Stimulated activated CD8-positive, alpha-beta memory T cell treated with anti-CD3 and anti-CD28 coated beads, Interleukin-7, amount 100 ng/mL, for 24 hours (primary cell): ENCODE data around the gene ENHO.
"Not testable (repeated sequence)": the region's sequence is repeated elsewhere in the genome, so short reads cannot be mapped to it uniquely, and the experiment has no call there.

Source experiments
- DNase-seq: peaks from one replicate; pipeline ENCODE4 v3.0.0-alpha.2; 2020; ENCODE audit warnings: low read depth

Gene ENHO

DNA sequence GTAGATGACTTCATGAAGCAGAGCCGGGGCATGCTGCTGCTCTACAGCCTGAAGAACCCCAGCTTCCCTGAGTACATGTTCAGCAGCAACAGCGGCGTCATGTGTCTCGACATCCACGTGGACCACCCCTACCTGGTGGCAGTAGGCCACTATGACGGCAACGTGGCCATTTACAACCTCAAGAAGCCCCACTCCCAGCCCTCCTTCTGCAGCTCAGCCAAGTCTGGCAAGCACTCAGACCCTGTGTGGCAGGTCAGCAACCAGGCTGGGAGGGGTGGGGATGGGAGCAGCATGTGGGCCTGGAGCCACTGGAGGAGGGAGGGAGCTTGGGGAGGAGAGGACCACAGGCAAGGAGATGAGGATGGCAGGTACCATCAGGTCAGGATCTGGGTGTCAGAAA is 16.2 kb downstream of the ENHO start:
- DNase-seq, result no peak

DNA sequence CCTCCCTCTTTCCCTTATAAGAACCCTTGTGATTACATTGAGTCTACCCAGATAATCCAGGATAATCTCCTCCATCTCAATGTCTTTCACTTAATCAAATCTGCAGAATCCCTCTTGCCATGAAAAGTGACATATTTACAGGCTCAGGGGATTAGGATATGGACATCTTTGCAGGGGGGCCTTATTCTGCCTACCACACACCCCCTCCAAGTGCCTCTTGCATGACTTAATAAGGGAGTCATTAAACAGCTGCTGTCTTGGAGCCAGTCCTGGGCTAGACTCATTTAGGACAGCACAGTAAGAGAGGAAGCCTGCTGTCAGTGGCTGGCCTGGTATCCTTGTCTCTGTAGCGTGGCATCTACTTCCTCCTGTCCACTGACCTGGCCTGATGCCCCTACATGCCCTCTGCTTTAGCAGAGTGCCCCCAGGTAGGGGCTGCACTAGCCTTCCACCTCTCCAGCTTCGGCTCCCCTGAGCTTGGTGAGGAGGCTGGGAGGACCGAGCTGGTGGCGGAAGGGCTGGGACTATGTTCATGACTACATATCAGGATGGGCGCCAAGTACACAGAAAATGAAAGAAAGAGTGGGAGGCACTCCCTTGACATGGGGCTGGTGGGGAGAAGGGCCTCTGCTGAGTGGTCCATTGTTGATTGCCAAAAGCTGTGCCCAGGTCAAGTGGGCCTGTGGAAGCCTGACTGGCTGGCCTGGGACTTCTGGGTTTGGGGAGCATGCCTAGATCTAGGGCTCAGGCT is 17.2 kb downstream of the ENHO start:
- DNase-seq, result no peak

DNA sequence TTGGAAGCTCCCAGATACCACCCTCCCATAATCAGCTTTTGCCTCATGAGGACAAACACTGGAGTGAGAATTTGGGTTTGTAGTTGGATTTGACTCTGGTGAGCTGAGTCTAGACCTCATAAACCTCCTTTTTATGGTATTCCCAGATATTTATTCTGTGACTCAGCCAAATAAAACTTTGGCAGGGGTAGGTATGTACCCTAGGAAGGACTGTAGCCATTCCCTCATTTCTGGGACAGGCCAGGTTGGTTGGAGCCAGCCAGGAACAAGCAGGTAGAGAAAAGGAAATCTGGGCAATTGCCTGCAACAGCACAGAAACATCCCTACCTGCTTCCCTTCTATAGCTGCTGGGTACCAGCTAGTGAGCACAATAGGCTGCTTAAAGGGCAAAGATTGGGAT is 19.4 kb downstream of the ENHO start:
- DNase-seq, result no peak

DNA sequence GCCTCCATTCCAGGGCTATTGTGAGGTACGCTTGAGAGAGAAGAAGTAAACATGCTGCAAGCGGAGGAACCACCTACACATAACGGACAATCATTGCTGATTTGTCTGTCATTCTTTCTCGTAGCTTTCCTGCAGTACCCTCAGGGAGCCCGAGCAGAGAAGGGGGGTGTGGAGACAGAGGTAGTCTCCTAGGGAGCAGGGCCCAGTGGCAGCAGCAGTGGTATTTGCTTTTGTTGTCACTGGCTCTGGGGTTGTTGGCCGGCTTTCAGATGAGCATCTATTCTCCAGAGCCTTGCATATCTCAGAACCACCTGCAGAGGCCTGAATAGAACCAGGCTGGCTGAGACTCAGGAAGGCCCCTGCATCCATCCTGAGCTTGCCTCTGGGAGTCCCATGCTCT is 19.9 kb downstream of the ENHO start:
- DNase-seq, result no peak

DNA sequence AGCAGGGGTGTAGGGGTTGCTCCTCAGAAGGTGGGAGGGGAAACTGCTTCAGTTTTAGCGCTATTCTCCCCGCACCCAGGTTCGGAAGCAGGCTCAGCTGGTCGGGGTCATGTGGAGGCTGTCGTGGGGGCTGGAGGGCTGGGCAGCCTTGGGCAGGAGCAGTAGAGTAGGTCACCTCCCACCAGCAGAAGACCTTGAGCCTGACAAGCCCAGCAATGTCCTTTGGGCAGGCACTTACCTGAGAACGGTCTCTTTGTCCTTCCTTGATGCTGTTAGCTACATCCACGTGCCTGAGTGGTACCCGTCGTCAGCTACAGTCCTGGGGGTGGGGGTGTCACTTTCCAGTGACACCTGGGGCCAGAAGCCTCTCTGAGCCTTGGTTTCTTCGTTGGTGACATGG is 20.3 kb downstream of the ENHO start:
- DNase-seq, result no peak

DNA sequence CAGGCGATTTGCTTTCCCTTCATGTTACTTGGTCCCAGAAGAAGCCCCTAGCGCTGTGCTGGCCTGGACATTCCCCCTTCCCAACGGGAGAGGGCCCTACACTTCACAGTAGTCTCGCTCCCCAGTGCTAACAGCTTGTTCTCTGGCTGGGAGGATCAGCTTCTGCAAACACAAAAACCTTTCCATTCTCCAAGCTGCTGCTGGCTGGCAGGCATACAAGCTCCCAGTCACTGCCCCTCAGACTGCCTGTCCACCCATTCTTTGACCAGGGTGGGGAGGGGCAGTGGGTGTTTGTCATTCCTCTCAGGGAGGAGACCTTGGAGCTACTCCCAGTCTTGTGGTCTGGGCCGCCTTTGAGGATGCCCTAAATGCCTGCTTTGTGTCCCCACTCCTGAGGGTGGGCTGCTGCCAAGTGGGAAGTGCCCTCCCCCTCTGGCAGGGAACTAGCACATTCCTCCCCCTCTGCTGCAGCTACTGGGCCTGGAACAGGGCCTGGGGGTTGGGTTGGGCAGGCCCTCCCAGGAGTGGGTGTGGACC is 20.8 kb downstream of the ENHO start:
- DNase-seq, result no peak

DNA sequence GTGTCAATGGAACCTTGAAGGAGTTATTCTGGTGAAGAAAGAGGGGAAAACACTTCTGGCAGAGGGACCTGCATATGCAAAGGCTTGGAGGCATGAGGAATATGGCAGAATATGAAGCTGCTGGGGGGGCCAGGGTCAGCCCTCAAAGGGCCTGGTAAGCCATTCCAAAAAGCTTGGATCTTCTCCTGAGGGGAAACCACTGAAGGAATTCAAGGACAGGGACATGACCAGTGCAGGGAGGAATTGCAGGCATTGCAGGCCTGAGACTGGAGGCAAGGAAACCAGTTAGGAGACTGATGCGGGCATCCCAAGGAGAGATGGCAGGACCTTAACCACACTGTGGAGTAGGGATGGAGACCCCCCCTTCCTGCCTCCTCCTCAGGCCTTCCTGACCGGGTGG is 21.4 kb downstream of the ENHO start:
- no peak for DNase-seq

DNA sequence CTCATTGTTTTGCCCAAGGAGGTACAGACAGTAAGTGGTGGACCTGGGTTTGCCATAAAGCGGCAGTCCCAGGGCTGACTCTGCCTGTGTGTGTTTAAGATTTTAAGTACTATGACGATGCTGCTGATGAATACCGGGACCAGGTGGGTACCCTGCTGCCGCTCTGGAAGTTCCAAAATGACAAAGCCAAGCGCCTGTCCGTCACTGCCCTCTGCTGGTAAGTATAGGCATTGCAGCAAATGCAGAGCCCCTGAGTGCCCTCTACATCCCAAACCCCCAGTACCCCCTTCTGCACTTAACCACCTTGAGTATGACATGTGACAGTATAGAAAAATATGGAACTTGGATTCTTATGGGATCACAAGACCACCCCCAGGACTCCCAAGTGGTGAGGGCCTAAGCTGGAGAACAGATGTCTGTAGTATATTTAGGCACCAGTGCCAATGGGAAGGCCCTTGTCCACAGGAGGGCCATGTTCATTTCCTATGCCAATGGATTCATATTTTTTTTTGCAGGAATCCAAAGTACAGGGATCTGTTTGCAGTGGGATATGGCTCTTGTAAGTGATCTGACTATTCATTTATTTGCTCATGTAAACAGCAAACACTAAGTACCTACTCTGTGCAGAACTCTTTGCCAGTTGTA is 22.0 kb downstream of the ENHO start:
- peak; percentile 70 for DNase-seq

DNA sequence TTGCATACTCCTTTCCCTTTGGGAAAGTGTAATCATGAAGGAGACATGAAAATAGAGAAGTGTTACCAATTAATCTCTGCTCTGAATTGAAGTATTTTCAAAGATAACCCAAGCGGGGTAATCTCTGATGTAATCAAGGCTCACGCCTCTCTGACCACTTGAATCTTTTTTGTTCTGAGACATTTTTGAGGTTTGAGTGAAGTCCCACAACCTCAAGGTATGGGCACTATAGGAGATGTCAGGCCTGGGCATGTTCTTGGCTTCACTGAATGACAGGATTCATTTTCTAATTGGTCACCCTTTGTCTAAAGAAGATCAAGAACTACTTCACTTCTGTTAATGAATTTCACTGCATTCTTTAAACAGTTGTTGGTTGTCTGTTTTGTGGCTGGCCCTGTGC is 23.7 kb downstream of the ENHO start:
- no peak for DNase-seq

DNA sequence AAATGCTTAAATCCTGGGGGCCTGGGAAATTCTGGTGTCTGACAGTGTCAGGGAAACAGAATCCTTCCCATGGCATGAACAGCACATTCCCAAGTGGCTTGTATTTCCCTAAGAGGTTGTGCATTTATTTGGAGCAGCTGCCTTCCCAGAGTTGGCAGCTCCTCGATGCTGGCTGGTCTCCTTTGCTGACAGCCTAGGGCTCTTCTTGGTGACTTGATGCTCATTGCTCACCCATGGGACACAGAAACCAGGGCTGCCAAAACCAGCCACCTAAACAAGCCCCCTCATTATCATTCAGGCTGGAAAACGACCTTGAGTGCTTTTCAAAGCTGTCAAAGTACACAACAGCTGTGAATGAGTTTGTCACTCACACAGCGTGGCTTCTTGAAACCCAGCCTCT is 24.2 kb downstream of the ENHO start:
- no peak for DNase-seq

DNA sequence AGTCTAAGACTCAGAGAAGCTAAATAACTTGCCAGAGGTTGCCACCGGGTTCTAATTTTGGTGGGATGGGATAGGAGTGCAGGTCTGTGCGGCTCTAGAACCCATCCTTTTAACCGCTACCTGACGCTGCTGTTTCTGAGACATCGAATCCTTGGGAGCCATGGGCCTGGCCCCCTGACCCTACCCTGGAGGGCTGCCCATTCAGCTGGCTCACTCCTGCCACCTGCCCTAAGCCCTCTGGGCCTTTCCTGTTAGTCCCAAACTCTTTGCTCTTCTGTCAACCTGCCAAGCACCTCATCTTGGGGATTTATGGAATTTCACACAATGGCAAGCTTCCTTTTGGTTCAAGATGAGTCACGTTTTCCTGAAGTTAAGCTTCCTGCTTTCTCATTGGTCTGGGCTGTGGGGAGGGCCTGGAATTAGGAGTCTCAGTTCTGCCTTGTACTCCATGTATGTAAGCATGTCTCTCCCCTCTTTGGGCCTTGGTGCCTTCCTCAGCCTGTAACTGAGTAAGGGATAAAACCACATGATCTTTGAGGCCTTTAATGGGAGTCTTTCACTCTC is 26.6 kb downstream of the ENHO start:
- DNase-seq, result no peak

DNA sequence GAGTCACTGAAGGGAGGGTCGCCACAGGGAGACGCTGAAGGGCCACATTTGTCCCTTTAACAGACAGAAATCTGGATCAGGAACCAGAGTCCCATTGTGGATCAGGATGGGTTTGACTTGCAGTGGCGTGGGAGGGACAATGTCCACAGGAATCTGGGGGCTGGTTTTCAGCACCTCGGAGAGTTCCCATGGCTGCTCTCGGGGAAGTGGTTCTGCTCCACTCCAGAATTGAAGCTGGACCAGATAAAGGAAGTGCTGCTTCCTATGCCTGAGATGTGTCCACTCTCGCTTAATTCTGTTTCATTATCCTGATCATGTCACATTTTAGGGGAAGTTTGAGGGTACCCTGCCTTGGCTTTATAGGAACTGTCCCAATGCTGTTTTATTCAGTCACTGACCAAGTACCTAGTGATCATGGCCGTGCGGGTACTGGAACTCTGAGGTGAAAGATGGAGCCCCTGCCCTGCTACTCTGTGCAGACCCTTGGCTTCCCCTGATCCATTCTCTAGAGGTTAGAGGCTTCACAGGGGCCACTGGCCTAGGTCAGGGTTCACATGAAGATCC is 28.7 kb downstream of the ENHO start:
- no peak for DNase-seq

DNA sequence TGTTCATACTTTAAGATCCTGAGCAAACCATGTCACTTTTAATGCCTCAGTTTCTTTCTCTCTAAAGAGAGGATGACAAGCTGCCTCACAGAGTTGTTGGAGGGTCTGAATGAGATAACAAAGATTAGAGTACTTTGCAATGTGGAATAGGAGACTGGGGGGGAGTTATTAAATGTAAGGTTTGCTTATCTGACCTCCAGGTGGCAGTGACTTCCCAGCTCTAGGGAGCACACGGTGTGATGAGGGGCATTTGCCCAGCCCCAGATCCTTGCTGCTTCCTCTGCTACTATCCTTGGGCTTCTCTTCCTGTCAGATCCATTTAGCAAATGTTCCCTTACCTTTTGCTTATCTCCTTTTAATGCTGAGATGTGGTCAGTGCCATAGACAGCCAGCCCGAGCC is 30.7 kb downstream of the ENHO start:
- no peak for DNase-seq

DNA sequence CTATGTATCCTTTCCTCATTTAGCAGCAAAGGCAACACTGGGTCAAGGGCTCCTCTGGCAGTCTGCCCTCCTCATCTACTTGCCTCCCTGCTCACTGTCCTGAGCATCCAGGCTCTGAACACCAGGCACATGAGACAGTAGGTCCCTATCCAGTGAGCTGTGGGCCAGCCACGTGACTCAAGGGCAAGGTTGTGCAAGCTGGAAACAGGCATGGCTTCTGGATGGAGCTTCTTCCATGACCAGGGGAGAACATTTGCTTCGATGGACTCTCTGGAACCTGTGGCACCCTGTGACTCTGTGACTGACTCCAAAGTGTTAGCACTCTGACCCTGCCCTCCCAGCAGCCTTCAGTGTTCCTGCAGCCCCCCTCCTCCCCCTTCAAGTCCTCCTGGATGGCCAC is 31.2 kb downstream of the ENHO start:
- no peak for DNase-seq

DNA sequence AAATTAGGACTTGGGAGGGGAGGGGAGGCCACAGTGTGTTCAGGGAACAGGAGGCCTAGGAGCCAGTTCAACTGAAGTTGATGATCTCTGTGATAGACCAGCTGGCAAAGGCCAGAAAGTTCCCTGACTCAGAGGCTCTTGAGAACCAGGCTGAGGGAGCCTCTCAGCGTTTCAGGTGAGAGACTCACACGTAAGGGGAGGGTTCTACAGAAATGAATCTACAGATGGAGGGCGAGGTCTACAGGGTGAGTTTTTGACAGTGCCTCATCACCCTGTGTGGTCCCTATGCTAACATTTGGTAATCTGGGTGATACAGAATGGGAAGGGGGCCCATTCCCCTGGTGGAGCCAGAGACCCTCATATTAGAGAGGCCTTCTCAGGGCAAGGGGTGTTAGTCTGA is 32.0 kb downstream of the ENHO start:
- DNase-seq, result no peak

DNA sequence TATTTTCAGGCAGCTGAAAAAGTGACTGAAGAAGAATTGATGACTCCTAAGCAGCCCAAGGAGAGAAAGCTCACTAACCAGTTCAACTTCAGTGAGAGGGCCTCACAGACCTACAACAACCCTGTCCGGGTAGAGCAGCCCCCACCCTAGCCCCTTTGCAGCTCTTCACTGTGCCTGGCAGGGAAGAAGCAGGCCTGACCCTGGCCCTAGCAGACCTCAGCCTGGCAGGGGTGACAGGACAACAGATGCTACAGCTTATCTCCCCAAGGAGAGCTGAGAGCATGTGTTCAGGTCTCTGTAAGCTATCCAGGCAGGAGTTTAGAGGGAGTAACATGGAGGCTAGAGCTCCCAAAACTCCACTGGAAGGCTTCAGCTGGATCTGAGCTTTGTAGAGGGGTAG is 32.4 kb downstream of the ENHO start:
- no peak for DNase-seq

DNA sequence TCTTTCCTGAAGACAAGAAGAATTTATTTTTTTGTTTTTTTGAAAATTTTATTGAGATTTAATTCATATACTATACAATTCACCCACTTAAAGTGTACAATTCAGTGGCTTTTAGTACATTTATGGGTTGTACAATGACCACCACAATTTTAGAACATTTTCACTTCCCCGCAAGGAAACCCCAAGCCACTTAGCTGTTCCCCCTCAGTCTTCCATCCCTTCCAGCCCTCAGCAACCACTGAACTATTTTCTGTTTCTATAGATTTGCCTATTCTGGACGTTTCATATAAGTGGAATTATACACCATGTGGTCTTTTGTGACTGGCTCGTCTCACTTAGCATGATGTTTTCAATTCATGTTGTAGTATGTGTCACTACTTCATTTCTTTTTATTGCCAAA is 36.2 kb downstream of the ENHO start:
- no peak for DNase-seq

DNA sequence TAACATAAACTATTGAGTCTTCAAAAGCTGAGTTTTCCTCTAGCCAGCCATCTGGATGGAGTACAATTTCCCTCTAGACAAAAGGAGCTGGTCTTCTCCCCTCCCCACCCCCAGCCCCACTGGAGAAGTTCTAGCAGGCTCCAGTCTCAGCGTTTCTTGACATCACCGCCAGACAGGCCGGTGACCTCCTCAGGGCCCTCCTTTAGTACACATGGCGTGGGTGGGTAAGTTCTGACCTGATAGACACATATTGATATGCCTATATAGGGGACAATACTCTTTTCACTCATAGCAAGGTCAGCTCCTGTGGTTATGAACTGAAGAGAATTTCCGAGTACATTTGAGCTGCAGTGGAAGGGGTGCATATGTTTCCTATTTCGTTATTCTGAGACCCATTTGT is 37.0 kb downstream of the ENHO start:
- no peak for DNase-seq

DNA sequence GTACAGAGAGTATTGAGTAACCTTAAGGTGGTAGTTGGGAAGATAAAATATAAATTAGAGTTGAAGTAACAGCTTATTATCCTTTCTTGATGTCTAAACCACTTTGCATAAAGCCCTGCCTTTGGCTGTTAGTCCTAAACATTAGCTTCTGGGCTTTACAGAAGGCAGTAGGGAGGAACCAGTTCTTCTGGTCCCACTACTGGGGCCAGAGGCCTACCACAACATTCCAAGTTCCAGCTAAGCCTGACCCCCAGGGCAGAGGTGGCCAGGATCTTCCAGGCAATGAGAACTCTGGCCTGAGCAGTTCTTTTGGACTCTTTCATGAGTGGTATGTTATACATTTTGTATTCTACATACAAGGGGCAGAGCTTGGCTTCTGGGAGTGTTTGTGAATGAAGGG is 38.1 kb downstream of the ENHO start:
- DNase-seq, result no peak

DNA sequence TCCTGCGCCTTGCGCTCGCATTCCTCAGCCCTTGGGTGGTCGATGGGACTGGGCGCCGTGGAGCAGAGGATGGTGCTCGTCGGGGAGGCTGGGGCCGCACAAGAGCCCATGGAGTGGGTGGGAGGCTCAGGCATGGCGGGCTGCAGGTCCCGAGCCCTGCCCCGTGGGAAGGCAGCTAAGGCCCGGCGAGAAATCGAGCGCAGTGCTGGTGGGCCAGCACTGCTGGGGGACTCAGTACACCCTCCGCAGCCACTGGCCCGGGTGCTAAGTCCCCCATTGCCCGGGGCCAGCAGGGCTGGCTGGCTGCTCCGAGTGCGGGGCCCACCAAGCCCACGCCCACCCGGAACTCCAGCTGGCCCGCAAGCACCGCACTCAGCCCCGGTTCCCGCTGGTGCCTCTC is 40.0 kb downstream of the ENHO start:
- DNase-seq, result not testable (repeated sequence)

DNA sequence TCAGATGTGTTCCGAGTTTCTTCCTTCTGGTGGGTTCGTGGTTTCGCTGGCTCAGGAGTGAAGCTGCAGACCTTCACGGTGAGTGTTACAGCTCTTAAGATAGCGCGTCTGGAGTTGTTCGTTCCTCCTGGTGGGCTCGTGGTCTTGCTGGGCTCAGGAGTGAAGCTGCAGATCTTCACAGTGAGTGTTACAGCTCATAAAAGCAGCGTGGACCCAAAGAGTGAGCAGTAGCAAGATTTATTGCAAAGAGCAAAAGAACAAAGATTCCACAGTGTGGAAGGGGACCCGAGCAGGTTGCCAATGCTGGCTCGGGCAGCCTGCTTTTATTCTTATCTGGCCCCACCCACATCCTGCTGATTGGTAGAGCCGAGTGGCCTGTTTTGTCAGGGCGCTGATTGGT is 41.2 kb downstream of the ENHO start:
- DNase-seq, result not testable (repeated sequence)

DNA sequence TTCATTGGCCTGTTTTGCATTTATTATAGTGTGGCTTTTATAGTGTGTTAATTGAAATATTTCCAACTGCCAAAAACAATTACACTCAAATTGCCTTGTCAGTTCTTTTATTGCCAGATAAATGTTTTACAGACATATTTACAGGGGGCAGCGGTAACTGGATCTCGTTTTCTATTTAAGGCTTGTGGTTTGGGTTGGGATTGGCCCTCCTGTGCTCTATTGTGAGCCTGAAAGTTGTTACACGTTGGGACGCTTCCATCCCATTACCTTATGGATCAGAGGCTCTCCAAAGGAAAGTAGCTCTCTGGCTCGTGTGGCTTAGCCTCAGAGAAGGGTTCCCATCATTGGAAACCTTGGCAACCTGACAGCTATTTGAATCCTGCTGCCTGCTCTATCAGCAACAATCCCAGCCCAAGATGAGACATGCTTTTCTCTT is 43.3 kb downstream of the ENHO start:
- no peak for DNase-seq

DNA sequence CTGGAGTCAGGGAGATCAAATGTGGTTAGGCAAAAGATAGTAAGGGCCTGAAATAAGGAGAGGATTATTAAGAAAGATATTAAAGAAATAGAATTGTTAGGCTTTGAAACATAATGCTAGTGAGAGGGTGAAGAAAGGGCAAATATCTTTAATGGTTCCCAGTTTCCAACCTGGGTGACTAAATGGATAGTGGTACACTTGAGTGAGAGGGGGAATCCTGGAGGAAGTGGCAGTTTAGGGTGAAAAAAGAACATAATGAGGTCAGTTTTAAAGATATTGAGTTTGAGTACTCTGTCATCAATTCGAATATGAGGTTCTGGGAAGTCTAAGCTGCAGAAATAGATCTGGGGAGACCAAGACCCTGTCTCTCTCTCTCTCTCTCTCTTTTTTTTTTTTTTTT is 45.2 kb downstream of the ENHO start:
- DNase-seq, result no peak
